K562 (cell line): ENCODE data around the gene JUNB. TPM values are rescaled to one million over a fixed set of nuclear protein-coding genes. Genes with fewer than 3 reads are reported as not detected.

Experiments used
- ARHGAP35 ChIP-seq: fragments of 450-650 bp; IDR thresholded peaks from 2 replicates; pipeline ENCODE4 v1.6.1; 2018; ENCODE audit not compliant: partially characterized antibody
- ARID1B ChIP-seq: fragments of 450-650 bp; IDR thresholded peaks from 2 replicates; pipeline ENCODE4 v1.6.1; 2016; ENCODE audit warnings: antibody characterized with exemption, mild to moderate bottlenecking, inconsistent platforms
- ATF1 ChIP-seq, 2 experiments: fragments of 450-650 bp in 1 of 2; IDR thresholded peaks; 2 replicates each; pipeline ENCODE4 v1.6.1; 2016; ENCODE audit warnings: missing compliant biosample characterization in 1 of 2, missing genetic modification characterization in 1 of 2
- GTF2E2 ChIP-seq: fragments of 200-800 bp; sonication (Bioruptor generic); IDR thresholded peaks from 2 replicates; pipeline ENCODE4 v1.6.1; 2016; ENCODE audit warnings: missing genetic modification characterization, missing compliant biosample characterization
- GTF3C2 ChIP-seq: IDR thresholded peaks from 3 replicates; pipeline ENCODE4 v1.6.1; 2011; ENCODE audit warnings: borderline replicate concordance, mild to moderate bottlenecking, moderate library complexity; ENCODE audit not compliant: insufficient read length; ENCODE audit errors: extremely low read depth
- KDM5B ChIP-seq: fragments of 200-600 bp; sonication (generic); IDR thresholded peaks from 2 replicates; pipeline ENCODE4 v1.6.1; 2012; ENCODE audit warnings: low read depth, mild to moderate bottlenecking, moderate library complexity, low read length, control low read depth, inconsistent platforms; ENCODE audit not compliant: insufficient replicate concordance
- NCOA6 ChIP-seq: fragments of 450-650 bp; IDR thresholded peaks from 2 replicates; pipeline ENCODE4 v1.6.1; 2017; ENCODE audit warnings: mild to moderate bottlenecking
- PHF20 ChIP-seq: fragments of 450-650 bp; IDR thresholded peaks from 2 replicates; pipeline ENCODE4 v1.6.1; 2018; ENCODE audit not compliant: partially characterized antibody
- PYGO2 ChIP-seq: fragments of 450-650 bp; IDR thresholded peaks from 2 replicates; pipeline ENCODE4 v1.6.1; 2016; ENCODE audit warnings: mild to moderate bottlenecking, missing genetic modification characterization, moderate library complexity, missing compliant biosample characterization
- RNF219 ChIP-seq: fragments of 250-450 bp; sonication (Bioruptor Pico); IDR thresholded peaks from 2 replicates; pipeline ENCODE4 v1.5.0; 2022; ENCODE audit warnings: mild to moderate bottlenecking
- SMAD3 ChIP-seq: fragments of 450-650 bp; formaldehyde crosslinking; conservative IDR thresholded peaks from 2 replicates; pipeline ENCODE4 v1.4.0; 2020; ENCODE audit warnings: mild to moderate bottlenecking
- TRIM25 ChIP-seq: fragments of 450-650 bp; IDR thresholded peaks from 2 replicates; pipeline ENCODE4 v1.7.0; 2016; ENCODE audit warnings: borderline replicate concordance
- WHSC1 ChIP-seq: IDR thresholded peaks from one replicate; pipeline ENCODE4 v1.6.1; 2012; ENCODE audit warnings: low read length, control low read depth, inconsistent platforms
- ZBTB26 ChIP-seq: fragments of 450-650 bp; formaldehyde crosslinking; IDR thresholded peaks from 2 replicates; pipeline ENCODE4 v1.4.0; 2022; ENCODE audit warnings: missing genetic modification characterization
- ZNF212 ChIP-seq: fragments of 450-650 bp; formaldehyde crosslinking; IDR thresholded peaks from 2 replicates; pipeline ENCODE4 v1.4.0; 2020; ENCODE audit warnings: mild to moderate bottlenecking
- ZNF347 ChIP-seq: fragments of 450-650 bp; formaldehyde crosslinking; IDR thresholded peaks from 2 replicates; pipeline ENCODE4 v1.4.0; 2020; ENCODE audit warnings: low read depth, mild to moderate bottlenecking, moderate library complexity
- ZNF740 ChIP-seq, 3 experiments: fragments of 200-800 bp in 1 of 3; sonication (Bioruptor generic) in 1 of 3; sonication (generic) in 1 of 3; formaldehyde crosslinking in 1 of 3; IDR thresholded peaks; 2 replicates each; pipeline versions ENCODE4 v1.6.1 to v1.8.0; 2016 to 2022; ENCODE audit warnings: mild to moderate bottlenecking in 2 of 3, missing compliant biosample characterization in 2 of 3, missing genetic modification characterization in 2 of 3, missing genetic modification reagents in 1 of 3
- ZNF77 ChIP-seq: fragments of 250-450 bp; sonication (Bioruptor Pico); IDR thresholded peaks from 2 replicates; pipeline ENCODE4 v1.5.0; 2020
- polyA plus RNA-seq, 8 experiments: library from polyadenylated mRNA; depleted of rRNA in 4 of 8; stranded (reverse) in 5 of 8; unstranded in 3 of 8; fragments of >200 nt; fragmentation: Nextera tagmentation in 2 of 8; fragmentation: Illumina TruSeq in 1 of 8; extraction: Ambion mirVana in 2 of 8; extraction: Trizol in 1 of 8; gene quantifications; 2 replicates each; pipeline versions ENCODE4 v1.2.1 to v1.2.3, GENCODE V29; 2011 to 2014; ENCODE audit warnings: inconsistent platforms in 1 of 8, missing spikeins in 1 of 8
- total RNA-seq, 7 experiments: library from RNA; depleted of rRNA in 6 of 7; stranded (reverse); fragments of >200 nt in 6 of 7; fragmentation: Illumina TruSeq in 2 of 7; extraction: Trizol in 2 of 7; gene quantifications; 2 replicates each; pipeline versions ENCODE4 v1.2.1 to v1.2.3, GENCODE V29; 2011 to 2021; ENCODE audit warnings: low replicate concordance in 1 of 7

JUNB gene
- total and polyA plus RNA-seq, 9 of the 15 experiments (the other 6 are each of a cell fraction or from before 2014, with no cell fraction given), result 0.23 to 88.1 (median 13.1) TPM

GRCh38 chr19:12806242-12807081, 15.2 kb downstream of the JUNB start, which contains the start of gene RNASEH2A (continued):
- TF ChIP-seq ZNF740 (CRISPR knock-in tag; IDR thresholded peaks at IDR 0.05), result no peak
- TF ChIP-seq ZNF740 (tag; IDR thresholded peaks at IDR 0.05), result 0 out of 4 replicates have a peak, but pooled peaks of 1 of the 2 experiments have one; percentile 30
- TF ChIP-seq PHF20, result peak; percentile 81
- no peak for TF ChIP-seq RNF219 (CRISPR knock-in tag)
- no peak for TF ChIP-seq ZBTB26 (CRISPR knock-in tag)
- peak; percentile 99 for TF ChIP-seq NCOA6
- no peak for TF ChIP-seq GTF2E2 (tag)
- no peak for TF ChIP-seq ZNF347 (CRISPR knock-in tag)
- no peak for TF ChIP-seq PYGO2 (tag)
- TF ChIP-seq KDM5B, result peak; percentile 79
- TF ChIP-seq ZNF212 (CRISPR knock-in tag), result no peak
- no peak for TF ChIP-seq SMAD3
- peak; percentile 81 for TF ChIP-seq ATF1 (CRISPR knock-in tag; IDR thresholded peaks at IDR 0.05)
- TF ChIP-seq ATF1 (tag; IDR thresholded peaks at IDR 0.05), result peak; percentile 96
- no peak for TF ChIP-seq ARID1B
- TF ChIP-seq ARHGAP35, result peak; percentile 22
- no peak for TF ChIP-seq TRIM25
- TF ChIP-seq WHSC1, result no peak
- TF ChIP-seq GTF3C2, result no peak
- no peak for TF ChIP-seq ZNF77 (CRISPR knock-in tag)
